ENCODE data around the gene ATXN2L. TPM values are rescaled to one million over a fixed set of nuclear protein-coding genes. Genes with fewer than 3 reads are reported as not detected.
"Not testable (repeated sequence)": the region's sequence is repeated elsewhere in the genome, so short reads cannot be mapped to it uniquely, and the experiment has no call there.

ATXN2L gene
- total RNA-seq, 1 donor from 2014 or later, result 208 TPM

DNA sequence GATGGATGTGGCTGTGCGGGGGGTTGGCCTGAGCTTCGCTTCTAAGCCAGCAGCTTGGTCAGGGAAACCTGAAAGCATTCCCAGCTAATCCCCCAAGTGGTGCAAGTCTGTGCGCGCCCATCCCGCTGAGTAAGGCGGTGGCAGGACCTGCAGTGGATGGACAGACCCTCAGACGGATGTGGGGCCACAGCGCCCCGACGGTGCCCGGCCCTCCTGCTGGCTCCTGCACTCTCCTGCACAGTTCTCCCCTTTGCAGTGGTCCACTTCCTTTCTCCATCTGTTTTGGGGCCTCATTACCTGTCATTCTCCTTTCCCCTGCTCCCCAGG lies 57.8 kb downstream of the ATXN2L start:
- H3K36me3 Mint-ChIP-seq, result no peaks in the 10 kb centered on the region
- H3K4me1 Mint-ChIP-seq (ENCODE audit: unreplicated experiment), result peaks cover 23% of the 10 kb centered on the region
- H3K4me3 Mint-ChIP-seq, result peak overlapping the region; percentile 90
- H3K9me3 Mint-ChIP-seq, result no peaks in the 10 kb centered on the region
- TF ChIP-seq CTCF (conservative IDR thresholded peaks at IDR 0.05), result no peak
- H3K27me3 Mint-ChIP-seq, result peaks cover 8% of the 10 kb centered on the region
- DNase-seq (ENCODE audit: extremely low spot score, unreplicated experiment), result no peak
- no peak overlapping the region for H3K27ac Mint-ChIP-seq

DNA sequence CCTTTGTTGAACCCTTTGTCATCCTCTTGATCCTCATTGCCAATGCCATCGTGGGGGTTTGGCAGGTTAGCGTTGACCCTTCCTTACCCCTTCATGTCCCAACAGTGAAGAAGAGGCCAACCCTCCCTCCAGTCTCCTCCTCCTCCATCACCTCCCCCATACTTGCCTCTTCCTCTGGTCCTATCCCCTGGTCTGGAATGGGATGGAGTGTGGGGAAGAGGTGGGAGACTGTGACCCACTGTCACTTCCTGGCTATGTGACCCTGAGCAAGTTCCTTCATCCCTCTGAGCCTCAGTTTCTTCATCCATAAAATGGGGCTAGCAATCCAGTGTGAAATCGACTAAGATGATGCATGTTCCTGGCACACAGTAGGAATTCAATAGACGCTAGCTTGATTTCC lies 58.2 kb downstream of the ATXN2L start:
- no peak for TF ChIP-seq CTCF (conservative IDR thresholded peaks at IDR 0.05)
- H3K4me3 Mint-ChIP-seq, result peak overlapping the region; percentile 90
- H3K27me3 Mint-ChIP-seq, result peaks cover 8% of the 10 kb centered on the region
- no peak overlapping the region for H3K27ac Mint-ChIP-seq
- peaks cover 23% of the 10 kb centered on the region for H3K4me1 Mint-ChIP-seq (ENCODE audit: unreplicated experiment)
- H3K36me3 Mint-ChIP-seq, result no peaks in the 10 kb centered on the region
- DNase-seq (ENCODE audit: extremely low spot score, unreplicated experiment), result no peak
- no peaks in the 10 kb centered on the region for H3K9me3 Mint-ChIP-seq

GRCh38 chr16:28881565-28881964 lies 58.8 kb downstream of the ATXN2L start:
- peaks cover 23% of the 10 kb centered on the region for H3K4me1 Mint-ChIP-seq (ENCODE audit: unreplicated experiment)

DNA sequence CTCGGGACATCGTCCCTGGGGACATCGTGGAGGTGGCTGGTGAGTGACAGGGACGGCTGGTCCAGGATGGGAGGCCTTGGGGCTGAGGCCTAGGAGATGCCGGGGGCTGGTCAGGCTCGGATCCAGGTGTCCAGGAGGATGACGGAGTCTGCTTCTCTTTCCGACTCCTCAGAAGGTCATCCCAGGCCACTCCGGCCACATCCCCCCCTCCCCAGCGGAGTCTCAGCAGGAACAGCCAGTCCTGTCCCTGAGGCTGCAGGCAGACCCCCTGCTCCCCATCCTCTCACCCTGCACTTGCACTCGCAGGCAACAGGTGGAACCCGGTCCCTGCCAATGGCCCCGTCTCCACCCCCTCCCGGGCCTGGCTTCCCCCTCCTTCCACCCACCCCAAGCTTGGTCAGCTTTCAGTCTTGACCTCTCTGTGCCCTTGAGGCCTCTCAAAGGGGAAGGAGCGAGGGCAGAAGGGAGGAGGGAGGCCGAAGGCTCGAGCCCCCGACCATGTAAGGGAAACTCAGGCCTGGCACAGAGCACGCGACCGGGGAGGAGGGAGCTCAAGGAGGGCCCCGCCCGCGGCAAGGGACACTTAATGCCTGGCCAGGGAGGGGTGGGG lies 59.9 kb downstream of the ATXN2L start:
- Mint-ChIP-seq H3K9me3 (no peaks in the 10 kb centered on the region), H3K27me3 (peaks cover 8% of the 10 kb centered on the region), H3K4me3 (peak overlapping the region; percentile 52), H3K27ac (no peak overlapping the region), H3K4me1 (ENCODE audit: unreplicated experiment) (peaks cover 19% of the 10 kb centered on the region), H3K36me3 (no peaks in the 10 kb centered on the region)
- peak; percentile 26 for TF ChIP-seq CTCF (conservative IDR thresholded peaks at IDR 0.05)
- DNase-seq (ENCODE audit: extremely low spot score, unreplicated experiment), result no peak

More at GRCh38 chr16:28881565-28881964, 58.8 kb downstream of the ATXN2L start:
- peak overlapping the region; percentile 90 for H3K4me3 Mint-ChIP-seq
- not testable (repeated sequence) for H3K36me3 Mint-ChIP-seq; DNase-seq (ENCODE audit: extremely low spot score, unreplicated experiment); H3K27ac Mint-ChIP-seq; H3K27me3 Mint-ChIP-seq; H3K9me3 Mint-ChIP-seq

GRCh38 chr16:28883221-28883996 lies 60.6 kb downstream of the ATXN2L start:
- no peak for DNase-seq (ENCODE audit: extremely low spot score, unreplicated experiment)
- no peak overlapping the region for H3K4me3 Mint-ChIP-seq
- no peaks in the 10 kb centered on the region for H3K9me3 Mint-ChIP-seq
- TF ChIP-seq CTCF (conservative IDR thresholded peaks at IDR 0.05), result no peak
- H3K36me3 Mint-ChIP-seq, result no peaks in the 10 kb centered on the region
- no peak overlapping the region for H3K27ac Mint-ChIP-seq
- peaks cover 19% of the 10 kb centered on the region for H3K4me1 Mint-ChIP-seq (ENCODE audit: unreplicated experiment)
- H3K27me3 Mint-ChIP-seq, result peaks cover 8% of the 10 kb centered on the region

DNA sequence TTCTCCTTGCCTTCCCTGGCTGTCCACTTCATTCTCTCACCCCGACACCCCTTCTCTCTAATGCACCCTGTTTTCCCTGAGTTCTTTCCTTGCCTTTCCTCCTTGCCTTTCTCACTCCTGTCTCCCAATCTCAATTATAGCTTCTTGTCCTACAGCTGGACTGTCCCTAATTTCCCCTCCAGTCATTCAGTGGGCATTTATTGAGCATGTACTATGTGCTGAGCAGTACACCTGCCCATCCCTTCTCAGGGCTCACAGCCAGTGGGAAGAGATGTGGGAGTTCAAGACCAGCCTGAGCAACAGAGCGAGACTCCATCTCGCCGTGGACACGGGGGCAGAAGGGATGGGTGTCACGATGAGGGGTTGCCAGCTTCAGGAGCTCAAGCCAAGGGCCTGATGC lies 61.2 kb downstream of the ATXN2L start:
- DNase-seq (ENCODE audit: extremely low spot score, unreplicated experiment), result no peak
- H3K27me3 Mint-ChIP-seq, result peaks cover 8% of the 10 kb centered on the region
- peaks cover 19% of the 10 kb centered on the region for H3K4me1 Mint-ChIP-seq (ENCODE audit: unreplicated experiment)
- H3K27ac Mint-ChIP-seq, result no peak overlapping the region
- no peak overlapping the region for H3K4me3 Mint-ChIP-seq
- no peaks in the 10 kb centered on the region for H3K36me3 Mint-ChIP-seq
- no peak for TF ChIP-seq CTCF (conservative IDR thresholded peaks at IDR 0.05)
- no peaks in the 10 kb centered on the region for H3K9me3 Mint-ChIP-seq

Data from type B pancreatic cell (in vitro differentiated cells).